GM21786 (cell line): ENCODE data around the gene FOXP4.

Experiments
- ATAC-seq: cut with Tn5 transposase; IDR thresholded peaks from one replicate; pipeline ENCODE4 v1.9.1; 2021; ENCODE audit not compliant: unreplicated experiment

Gene FOXP4

DNA sequence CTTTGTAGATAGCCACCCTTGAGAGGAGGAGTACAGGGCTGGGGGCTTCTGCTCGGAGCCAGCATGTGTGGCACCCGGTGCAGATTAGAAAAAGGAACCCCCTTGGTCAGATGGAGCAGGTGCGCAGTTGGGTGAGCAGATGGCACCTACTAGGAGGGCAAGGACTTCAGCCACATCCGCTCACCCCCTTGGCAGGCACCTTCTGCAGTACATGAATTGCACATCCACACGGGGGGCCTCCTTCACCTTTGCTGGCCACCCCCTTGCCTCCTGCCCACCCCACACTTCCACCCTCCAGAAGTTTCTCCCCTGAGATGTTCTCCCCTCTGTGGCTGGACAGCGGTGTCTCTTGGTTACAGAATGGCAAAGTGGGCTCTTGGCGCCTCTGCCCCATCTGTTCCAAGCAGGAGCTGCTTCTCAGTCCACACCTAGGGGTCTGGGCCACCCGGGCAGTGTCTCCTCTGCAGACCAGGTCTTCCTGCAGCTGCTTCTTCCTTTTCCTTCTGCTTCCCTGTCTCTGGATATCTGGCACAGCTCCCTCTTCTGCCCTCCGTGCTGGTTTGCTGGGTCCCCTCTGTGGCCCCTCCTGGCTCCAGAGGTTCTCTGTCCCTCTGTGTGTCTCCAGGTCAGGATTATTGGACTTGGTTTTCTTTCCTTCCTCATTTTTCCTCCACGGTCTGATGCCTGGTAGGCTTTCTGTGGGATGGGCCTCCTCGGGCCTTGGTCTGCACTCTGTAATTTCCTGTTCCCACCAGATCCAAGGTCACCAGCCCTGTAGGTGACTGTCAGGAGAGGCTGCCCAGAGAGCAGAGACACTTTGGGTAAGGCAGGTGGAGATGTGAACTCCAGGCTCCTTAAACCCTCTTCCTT is 96.1 kb downstream of the FOXP4 start:
- ATAC-seq, result no peak

DNA sequence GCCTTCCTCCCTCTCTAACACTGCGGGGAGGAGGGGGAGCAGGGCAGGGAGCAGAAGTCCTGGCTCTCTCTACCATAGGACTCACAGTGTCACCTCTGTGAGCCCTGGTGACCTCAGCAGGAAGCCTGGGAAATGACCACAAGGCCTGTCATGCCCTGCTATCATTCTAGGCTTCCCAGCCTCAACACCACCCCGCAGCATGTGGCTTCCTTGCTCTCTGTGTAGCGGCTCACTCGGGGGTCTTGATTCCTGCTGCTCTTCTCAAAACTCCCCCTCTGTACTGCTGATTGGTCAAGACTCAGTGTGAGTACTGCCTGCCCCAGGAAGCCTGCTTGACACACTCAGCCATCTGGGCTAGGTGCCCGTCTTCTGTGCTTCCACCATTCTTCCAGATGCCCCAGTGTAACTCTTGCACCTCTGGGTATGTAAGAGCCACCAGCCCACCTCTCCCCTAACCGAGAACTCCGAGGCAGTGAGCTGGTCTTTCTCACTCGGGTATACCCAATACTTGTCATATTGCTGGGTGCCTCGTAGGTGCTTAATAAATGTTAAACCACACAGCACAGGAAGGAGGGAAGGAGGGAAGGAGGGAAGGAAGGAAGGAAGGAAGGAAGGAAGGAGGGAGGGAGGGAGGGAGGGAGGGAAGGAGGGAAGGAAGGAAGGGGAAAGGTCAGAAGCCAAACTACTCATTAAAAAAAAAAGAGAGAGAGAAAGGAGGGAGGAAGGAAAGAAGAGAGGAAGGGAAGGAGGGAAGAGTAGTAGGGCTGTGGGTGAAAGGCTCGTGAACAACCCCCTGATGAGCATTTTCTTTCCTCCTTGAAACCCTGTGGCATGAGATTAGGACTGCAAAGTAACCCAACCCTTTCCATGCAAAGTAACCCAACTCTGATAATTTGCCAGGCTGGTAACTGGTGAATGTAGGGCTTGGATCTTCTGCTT is 97.0 kb downstream of the FOXP4 start:
- no peak for ATAC-seq

DNA sequence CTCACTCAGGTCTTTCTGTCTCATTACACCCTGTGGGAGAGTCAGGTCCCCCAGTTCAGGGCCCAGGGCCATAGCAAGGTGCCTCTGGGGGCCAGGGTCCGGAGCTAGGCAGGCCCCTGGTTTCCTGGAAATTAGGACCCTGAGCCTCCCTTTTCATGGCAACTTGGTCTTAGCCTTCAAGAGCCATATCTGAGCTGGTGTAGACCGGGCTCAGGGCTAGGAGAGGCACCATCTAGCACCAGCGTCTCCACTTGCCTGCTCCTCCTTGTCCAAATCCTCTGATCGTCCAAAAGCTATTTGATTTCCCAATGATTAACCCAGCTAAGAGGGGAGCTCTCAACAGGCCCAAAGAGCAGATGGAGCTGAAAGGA is 97.7 kb downstream of the FOXP4 start:
- ATAC-seq, result no peak

DNA sequence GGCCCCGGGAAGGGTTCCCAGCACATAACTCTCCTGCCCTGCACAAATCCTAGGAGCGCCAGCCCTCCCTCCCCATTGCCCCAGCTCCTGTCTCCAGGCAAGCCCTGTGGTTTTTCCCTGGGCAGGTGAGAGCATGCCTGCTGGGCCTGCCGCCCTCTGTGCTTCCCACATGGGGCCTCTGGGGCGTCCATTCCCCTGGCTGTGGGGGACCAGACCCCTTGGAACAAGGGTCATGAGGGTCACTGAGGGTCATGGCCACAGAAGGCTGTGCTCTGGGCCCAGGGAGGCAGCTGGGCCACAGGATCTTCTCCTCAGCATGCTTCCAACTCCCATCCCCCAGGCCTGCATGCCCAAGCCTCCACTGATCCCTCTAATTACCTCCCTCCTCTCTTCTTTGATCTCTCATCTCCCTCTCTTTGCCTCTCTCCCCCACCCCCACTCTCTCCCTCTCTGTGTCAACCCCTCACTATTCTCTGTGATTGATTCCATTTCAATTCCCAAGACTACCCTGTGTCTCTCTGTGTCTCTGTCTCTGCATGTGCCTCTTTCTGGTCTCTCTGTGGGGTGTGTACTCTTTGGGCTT is 98.2 kb downstream of the FOXP4 start:
- ATAC-seq, result no peak

DNA sequence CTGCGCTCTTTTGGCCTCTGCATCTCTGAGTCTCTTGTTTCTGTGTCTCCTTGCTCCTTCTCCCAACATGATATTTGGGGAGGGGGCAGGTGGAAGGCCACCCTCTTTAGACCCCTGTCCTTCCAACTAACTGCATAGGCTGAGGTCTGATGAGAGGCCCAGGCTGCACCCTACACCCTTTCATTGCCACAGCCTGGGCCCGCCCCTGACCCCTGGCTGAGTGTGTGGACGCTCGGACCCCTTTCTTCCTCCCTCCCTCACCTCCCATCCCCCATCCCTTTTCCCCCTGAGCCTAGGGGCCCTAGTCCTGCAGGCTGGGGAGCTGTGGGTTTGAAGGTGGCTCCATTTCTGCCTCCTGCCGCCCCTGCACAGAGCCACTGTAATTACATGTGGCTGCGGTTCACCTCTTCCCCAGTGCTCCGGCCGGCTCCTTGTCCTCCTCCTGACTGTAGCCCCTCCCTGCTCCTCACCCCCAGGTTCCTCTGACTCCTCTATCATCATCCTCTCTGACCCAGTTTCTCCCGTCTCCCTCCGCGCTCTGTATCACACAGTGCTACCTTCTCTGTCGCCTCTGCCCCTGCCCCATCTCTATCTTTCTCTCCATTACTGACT is 98.9 kb downstream of the FOXP4 start:
- no peak for ATAC-seq

DNA sequence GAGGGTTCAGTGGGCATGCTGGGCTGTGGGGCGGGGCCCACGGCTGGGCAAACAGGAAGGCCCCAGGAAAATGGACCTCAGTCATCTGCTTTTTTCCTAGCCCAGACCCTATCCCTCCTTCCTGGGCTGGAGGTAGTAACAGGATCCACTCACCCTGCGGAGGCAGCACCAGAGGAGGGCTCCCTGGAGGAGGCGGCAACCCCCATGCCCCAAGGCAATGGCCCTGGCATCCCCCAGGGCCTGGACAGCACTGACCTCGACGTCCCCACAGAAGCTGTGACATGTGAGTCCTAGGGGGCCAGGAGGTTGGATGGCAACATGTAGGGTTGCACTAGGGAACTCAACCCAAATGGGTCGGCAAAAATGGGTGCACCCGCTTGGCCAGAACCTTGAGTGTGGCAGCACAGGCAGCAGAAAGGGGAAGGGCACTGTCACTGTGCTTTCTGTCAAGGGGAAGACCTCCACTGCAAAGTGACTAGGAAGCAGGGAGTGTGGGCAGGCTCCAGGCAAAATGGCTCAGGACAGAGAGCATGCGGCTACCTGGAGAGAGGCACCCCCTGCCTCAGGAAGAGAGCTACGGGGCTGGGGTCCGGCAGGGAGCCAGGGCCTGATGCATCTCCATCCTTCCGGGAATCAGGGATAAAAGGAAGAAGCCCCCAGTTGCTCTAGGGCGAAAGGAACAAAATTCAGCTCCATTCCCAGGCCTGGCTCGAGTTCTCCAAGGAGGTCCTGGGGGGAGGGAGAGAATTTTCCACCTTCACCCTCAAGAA is 100.0 kb downstream of the FOXP4 start:
- ATAC-seq, result no peak

DNA sequence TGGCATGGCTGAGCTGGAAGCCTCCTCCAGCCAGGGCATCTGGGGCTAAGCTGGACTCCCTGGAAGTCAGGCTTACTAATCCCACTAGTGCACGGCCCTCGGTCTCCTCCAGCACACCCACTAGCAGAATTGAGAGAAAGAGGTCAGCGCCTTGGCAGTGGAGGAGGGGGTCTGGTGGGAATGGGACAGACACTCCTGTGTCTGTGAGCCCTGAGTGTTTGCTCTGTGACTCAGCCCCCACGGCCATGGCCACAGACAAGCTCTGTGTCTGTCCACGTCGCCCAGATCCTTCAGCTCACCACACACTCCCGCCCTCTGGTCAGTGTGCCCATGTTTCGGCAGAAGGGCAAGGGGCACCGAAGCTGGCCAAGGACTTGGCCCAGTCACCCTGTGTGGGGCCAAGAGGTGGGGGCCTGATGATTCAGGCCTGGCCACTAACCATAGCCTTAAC is 100.9 kb downstream of the FOXP4 start:
- no peak for ATAC-seq

DNA sequence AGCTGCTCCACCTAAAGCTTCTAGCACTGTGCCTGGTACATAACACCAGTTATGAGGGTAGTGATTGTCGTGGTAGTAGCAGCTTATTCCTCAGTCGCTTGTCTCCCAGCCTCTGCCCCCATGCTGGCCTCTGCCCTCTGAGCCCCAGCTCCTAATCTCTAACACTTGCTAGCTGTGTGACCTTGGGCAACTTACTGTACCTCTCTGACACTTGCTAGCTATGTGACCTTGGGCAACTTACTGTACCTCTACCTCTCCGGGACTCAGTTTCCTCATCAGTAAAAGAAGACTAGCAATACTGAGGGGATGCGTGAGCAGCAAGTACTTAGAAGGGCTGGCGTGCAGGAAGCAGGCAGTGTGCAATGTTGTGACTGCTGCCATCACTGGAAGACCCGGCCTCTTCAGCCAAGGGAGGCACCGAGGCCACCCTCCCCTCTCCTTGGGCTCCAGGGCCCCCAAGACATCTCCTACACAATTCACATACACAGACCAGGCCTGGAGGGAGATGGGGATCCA is 101.9 kb downstream of the FOXP4 start:
- ATAC-seq, result no peak

DNA sequence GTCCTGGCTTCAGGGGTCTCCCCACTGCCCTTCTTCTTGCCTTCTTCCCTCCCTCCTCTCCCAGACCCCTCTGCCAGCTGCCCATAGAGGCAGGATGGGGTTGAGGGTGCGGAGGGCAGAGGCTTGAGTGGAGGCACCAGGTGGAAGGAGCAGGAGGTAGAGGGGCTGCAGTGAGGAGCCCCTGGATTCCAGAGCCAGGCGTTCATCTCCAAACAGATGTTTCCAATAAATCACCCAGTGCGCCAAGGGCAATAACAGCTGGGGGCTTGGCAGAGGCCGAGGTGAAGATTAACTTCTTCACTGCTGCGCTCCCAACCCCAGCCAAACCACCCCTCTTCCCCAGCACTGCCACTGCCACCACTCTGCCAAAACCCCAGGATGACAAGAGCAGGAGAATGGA is 102.7 kb downstream of the FOXP4 start:
- no peak for ATAC-seq

DNA sequence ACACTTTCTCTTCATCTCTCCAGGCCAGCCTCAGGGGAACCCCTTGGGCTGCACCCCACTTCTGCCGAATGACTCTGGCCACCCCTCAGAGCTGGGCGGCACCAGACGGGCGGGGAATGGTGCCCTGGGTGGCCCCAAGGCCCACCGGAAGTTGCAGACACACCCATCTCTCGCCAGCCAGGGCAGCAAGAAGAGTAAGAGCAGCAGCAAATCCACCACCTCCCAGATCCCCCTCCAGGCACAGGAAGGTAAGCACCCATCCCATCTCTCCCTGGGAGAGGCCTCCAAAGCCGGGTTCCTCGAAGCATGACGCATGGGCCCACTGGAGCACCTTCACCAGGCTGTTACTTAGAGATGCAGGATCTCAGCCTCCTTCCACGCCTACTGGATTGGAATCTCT is 103.4 kb downstream of the FOXP4 start:
- ATAC-seq, result no peak

DNA sequence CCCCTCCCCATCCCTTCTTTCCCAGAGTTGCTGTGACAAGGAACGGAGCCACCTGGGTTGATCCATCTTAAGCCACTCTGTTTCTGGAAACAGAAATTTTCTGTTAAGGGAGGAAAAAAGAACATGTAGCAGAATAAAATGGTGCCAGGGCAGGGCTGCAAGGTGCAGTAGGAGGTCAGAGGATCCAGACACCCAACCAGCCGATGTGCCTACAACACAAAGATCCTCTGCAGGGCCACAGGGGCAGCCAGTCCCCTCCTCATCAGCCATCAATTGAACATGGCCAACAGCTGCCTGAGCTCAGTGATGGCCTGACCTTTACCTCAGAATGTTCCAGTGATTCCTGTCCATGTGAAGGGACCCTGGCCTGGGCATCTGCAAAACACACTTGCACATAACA is 103.9 kb downstream of the FOXP4 start:
- no peak for ATAC-seq

DNA sequence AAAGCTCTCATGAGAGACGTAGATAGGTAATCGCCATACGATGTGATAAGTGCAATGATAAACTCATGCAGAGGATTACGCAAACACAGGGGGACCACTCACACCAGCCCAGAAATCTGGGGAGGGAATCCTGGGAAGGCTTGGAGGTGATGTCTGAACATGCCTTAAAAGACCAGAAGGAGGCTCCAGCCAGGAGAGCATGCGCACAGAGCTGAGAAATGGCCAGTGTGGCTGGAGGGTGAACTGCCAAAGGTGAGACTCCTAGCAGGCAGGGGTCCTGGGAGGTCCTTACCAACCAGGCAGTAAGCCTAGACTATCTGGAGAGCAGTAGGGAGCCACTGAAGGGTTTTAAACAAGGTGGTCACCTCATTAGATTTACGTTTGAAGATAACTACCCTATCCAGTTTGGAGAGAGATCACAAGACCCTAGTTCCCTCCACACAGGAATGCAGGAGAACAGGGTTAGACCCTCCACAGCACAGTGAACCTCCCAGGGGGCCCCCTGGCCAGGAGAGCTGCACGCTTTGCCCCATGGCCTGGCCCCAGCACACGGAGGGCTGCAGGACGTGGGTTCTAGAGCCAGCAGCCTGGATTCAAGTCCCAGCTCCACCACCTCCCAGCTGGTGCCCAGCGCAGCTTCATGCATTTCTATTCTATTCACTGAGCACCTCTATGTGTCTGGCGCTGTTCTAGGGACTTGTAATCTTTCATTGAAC is 105.2 kb downstream of the FOXP4 start:
- ATAC-seq, result no peak
